GM13976 (cell line): ENCODE results near the gene DRAM1.

Source experiments
- DNase-seq: peaks from one replicate; pipeline ENCODE4 v3.0.0; 2012; ENCODE audit warnings: low spot score
- CTCF ChIP-seq: IDR thresholded peaks from 2 replicates; pipeline ENCODE4 v1.5.1; 2012; ENCODE audit warnings: borderline replicate concordance, mild to moderate bottlenecking; ENCODE audit not compliant: insufficient read depth; ENCODE audit errors: extremely low read depth, missing control alignments, control extremely low read depth
- in situ Hi-C: fragments of 300-500 bp; cut with MboI; formaldehyde crosslinking; loops from one replicate; pipeline ENCODE4 v1.12.0; 2022; ENCODE audit warnings: low sequenced_read_pairs, mixed read lengths, inconsistent platforms; ENCODE audit not compliant: unreplicated experiment

Gene DRAM1

GRCh38 chr12:101946233-101946611 is 68.8 kb downstream of the DRAM1 start:
- no peak for TF ChIP-seq CTCF
- no peak for DNase-seq
- in situ Hi-C loops, result no loop called here

- DNase-seq, result no peak
- no peak for TF ChIP-seq CTCF
- in situ Hi-C loops, result no loop called here
Observed at GRCh38 chr12:101947316-101947715, 69.9 kb downstream of the DRAM1 start.

- no peak for DNase-seq
- TF ChIP-seq CTCF, result no peak
- in situ Hi-C loops, result no loop called here
Observed at GRCh38 chr12:101948365-101948764, 71.0 kb downstream of the DRAM1 start.

- in situ Hi-C loops, result no loop called here
- DNase-seq, result peak; percentile 30
- TF ChIP-seq CTCF, result no peak
Observed at GRCh38 chr12:101951002-101951670, 73.8 kb downstream of the DRAM1 start.

- no peak for DNase-seq
- TF ChIP-seq CTCF, result no peak
- in situ Hi-C loops, result no loop called here
Observed at GRCh38 chr12:101954113-101954512, 76.7 kb downstream of the DRAM1 start.

- DNase-seq, result no peak
- TF ChIP-seq CTCF, result no peak
- in situ Hi-C loops, result no loop called here
Observed at GRCh38 chr12:101954676-101955075, 77.3 kb downstream of the DRAM1 start.
